BLaER1 treated with 17β-estradiol and CSF1 and Interleukin-3, amounts not matched to agents 10 nM and 100 nM (cell line): ENCODE data around the gene NAA60.
A peak's percentile ranks its signal among the peaks of the same experiment; 100 is the strongest.

Experiments used
- H3K27ac ChIP-seq, 11 experiments: shearing (Covaris generic); formaldehyde crosslinking; 2 replicates each; pipeline ENCODE4 v1.8.1; 2022
- H3K27me3 ChIP-seq, 11 experiments: shearing (Covaris generic); formaldehyde crosslinking; 2 replicates each; pipeline ENCODE4 v1.8.1; 2022
- H3K36me3 ChIP-seq, 11 experiments: shearing (Covaris generic); formaldehyde crosslinking; 2 replicates each; pipeline ENCODE4 v1.8.1; 2022
- H3K4me1 ChIP-seq, 10 experiments: shearing (Covaris generic); formaldehyde crosslinking; 2 replicates each; pipeline ENCODE4 v1.8.1; 2022
- H3K4me2 ChIP-seq, 11 experiments: shearing (Covaris generic); formaldehyde crosslinking; 2 replicates each; pipeline ENCODE4 v1.8.1; 2022
- H3K4me3 ChIP-seq, 10 experiments: shearing (Covaris generic); formaldehyde crosslinking; 2 replicates each; pipeline ENCODE4 v1.8.1; 2022
- H3K9ac ChIP-seq, 11 experiments: shearing (Covaris generic); formaldehyde crosslinking; 2 replicates each; pipeline ENCODE4 v1.8.1; 2022
- H3K9me3 ChIP-seq, 11 experiments: shearing (Covaris generic); formaldehyde crosslinking; replicated peaks in 1 of 11; 2 replicates each; pipeline ENCODE4 v1.8.1; 2022
- H4K20me1 ChIP-seq, 11 experiments: shearing (Covaris generic); formaldehyde crosslinking; 2 replicates each; pipeline ENCODE4 v1.8.1; 2022
- Cebpa-rat ChIP-seq, 11 experiments: shearing (Covaris generic); IDR thresholded peaks; 2 replicates each; pipeline ENCODE4 v1.8.1; 2022

Gene NAA60

GRCh38 chr16:3434373-3434772, 9.1 kb upstream of the NAA60 start:
- peaks cover 4 to 16% (median 9%) of the 10 kb centered on the region in 10 experiments; a peak in 11 of 20 replicates for H3K4me1 ChIP-seq
- H3K36me3 ChIP-seq, result peaks cover 37 to 83% (median 49%) of the 10 kb centered on the region in 11 experiments
- no peak for TF ChIP-seq Cebpa-rat (IDR thresholded peaks at IDR 0.05)
- no peak overlapping the region for H3K4me2 ChIP-seq
- H3K27ac ChIP-seq, result no peak overlapping the region
- H4K20me1 ChIP-seq, result no peaks in the 10 kb centered on the region
- no peak overlapping the region for H3K9ac ChIP-seq
- no peaks in the 10 kb centered on the region for H3K27me3 ChIP-seq
- no peak overlapping the region for H3K4me3 ChIP-seq
- H3K9me3 ChIP-seq, result peaks cover 38 to 79% (median 55%) of the 10 kb centered on the region in 11 experiments

DNA sequence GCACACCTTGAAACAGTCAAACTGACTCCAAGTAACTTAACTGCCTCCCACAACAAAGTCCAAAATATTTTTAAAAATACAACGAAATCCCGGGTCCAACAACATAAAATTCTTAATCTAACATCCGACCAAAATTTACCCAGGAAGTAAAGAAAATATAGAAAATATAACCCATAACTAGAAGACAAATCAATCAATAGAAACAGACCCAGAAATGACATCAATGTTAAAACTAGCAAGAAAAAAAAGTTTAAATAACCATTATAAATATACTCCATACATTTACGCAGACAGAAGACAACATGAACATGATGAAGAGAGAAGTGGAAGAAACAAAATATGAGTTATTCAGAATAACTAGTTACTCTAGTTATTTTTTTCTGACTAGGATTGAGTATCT, 3.8 kb upstream of the NAA60 start:
- TF ChIP-seq Cebpa-rat (IDR thresholded peaks at IDR 0.05), result no peak
- Histone ChIP-seq H3K27ac (no peak overlapping the region), H3K4me2 (no peak overlapping the region), H3K9ac (no peak overlapping the region), H4K20me1 (no peaks in the 10 kb centered on the region), H3K4me1 (peaks cover 0 to 8% (median 5%) of the 10 kb centered on the region in 10 experiments; a peak in 10 of 20 replicates), H3K9me3 (peaks cover 58 to 83% (median 67%) of the 10 kb centered on the region in 11 experiments), H3K27me3 (no peaks in the 10 kb centered on the region), H3K4me3 (peak overlapping the region in 1 of 10 experiments; percentile 32; a peak in 1 of 20 replicates), H3K36me3 (peaks cover 46 to 69% (median 57%) of the 10 kb centered on the region in 11 experiments)

DNA sequence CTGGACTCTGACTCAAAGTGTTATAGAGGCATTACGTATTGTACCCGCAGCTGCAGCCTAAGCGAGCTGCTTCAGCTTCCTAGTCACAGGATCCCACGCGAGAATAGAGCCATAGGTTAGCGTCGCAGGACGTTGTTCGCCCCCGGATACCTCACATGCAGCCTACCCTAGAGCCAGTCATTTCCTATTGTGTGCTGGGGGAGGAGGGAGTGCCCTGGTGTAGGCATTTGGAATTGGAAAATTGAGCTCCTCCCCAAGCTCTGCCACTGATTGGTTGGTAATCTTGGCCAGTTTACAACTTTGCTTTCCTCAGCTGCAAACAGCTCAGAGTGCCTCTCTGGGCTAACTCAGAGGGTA, 530 bp downstream of the NAA60 start:
- Histone ChIP-seq H3K27me3 (no peaks in the 10 kb centered on the region), H3K9me3 (peaks cover 71 to 96% (median 78%) of the 10 kb centered on the region in 11 experiments), H3K4me1 (peaks cover 0 to 10% (median 6%) of the 10 kb centered on the region in 10 experiments; a peak in 10 of 20 replicates), H3K4me2 (peak overlapping the region; percentile 56 to 85 (median 75)), H3K4me3 (peak overlapping the region; percentile 58 to 77 (median 70)), H3K9ac (peak overlapping the region; percentile 73 to 85 (median 80)), H3K36me3 (peaks cover 47 to 63% (median 57%) of the 10 kb centered on the region in 11 experiments), H4K20me1 (no peaks in the 10 kb centered on the region), H3K27ac (peak overlapping the region; percentile 67 to 85 (median 80))
- no peak for TF ChIP-seq Cebpa-rat (IDR thresholded peaks at IDR 0.05)

GRCh38 chr16:3454093-3454492, 10.6 kb downstream of the NAA60 start:
- Histone ChIP-seq H3K27me3 (no peaks in the 10 kb centered on the region), H3K36me3 (peaks cover 7 to 25% (median 15%) of the 10 kb centered on the region in 11 experiments), H3K9ac (no peak overlapping the region), H3K4me2 (no peak overlapping the region), H3K4me1 (peaks cover 21 to 36% (median 29%) of the 10 kb centered on the region in 10 experiments), H3K4me3 (no peak overlapping the region), H3K9me3 (peaks cover 7 to 12% (median 11%) of the 10 kb centered on the region in 11 experiments; a peak in 21 of 22 replicates), H4K20me1 (peaks cover under 1 to 9% (median 5%) of the 10 kb centered on the region in 11 experiments; a peak in 12 of 22 replicates), H3K27ac (no peak overlapping the region)
- no peak for TF ChIP-seq Cebpa-rat (IDR thresholded peaks at IDR 0.05)

GRCh38 chr16:3454631-3455147, 11.2 kb downstream of the NAA60 start:
- peaks cover 1 to 6% (median 5%) of the 10 kb centered on the region in 11 experiments; a peak in 20 of 22 replicates for H3K9me3 ChIP-seq
- H3K27ac ChIP-seq, result no peak overlapping the region
- peaks cover 6 to 15% (median 11%) of the 10 kb centered on the region in 11 experiments; a peak in 19 of 22 replicates for H4K20me1 ChIP-seq
- no peaks in the 10 kb centered on the region for H3K27me3 ChIP-seq
- peaks cover 27 to 42% (median 35%) of the 10 kb centered on the region in 10 experiments for H3K4me1 ChIP-seq
- no peak overlapping the region for H3K4me3 ChIP-seq
- no peak for TF ChIP-seq Cebpa-rat (IDR thresholded peaks at IDR 0.05)
- no peak overlapping the region for H3K9ac ChIP-seq
- H3K36me3 ChIP-seq, result peaks cover 2 to 19% (median 9%) of the 10 kb centered on the region in 11 experiments; a peak in 21 of 22 replicates
- H3K4me2 ChIP-seq, result no peak overlapping the region

DNA sequence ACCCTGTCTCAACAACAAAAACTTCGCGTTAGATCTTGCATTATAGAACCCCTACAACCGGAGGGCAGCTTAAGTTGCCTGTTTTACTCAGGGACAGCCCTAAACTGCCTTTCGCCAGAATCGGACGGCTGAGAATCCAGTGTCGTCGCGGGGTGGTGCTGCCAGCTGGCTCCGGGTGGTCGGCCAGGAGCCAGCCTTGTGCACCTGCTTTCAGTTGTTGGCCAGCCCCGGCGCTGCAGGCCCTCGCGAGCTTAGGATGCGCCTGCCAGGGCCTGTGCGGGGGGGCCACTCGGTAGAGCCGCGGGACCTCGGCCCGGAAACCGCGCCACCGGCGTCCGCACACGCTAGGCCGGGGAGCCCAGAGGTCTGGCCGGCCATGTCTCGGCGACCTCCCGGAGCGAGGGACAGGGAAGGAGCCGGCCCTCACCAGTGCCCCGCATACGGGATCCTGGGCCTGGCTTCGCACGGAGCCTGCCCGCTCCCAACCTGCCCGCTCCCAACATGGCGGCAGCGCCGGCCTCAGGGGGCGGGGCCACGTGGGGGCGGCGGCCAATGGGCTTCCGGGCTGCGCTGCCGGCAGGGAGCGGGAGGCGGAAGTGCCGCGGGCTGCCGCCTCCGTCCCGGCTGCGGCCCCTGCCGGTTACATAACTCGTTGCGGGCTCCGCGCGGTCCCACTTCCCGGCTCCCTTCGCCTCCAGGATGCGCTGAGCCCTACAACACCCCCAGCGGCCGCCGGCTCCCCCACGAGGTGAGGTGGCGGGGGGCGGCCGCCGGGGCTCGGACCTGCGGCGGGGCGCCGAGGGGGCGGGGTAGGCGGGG, 14.2 kb downstream of the NAA60 start:
- Histone ChIP-seq H3K9ac (peak overlapping the region; percentile 90 to 100 (median 97)), H3K36me3 (peaks cover 0 to 22% (median 10%) of the 10 kb centered on the region in 11 experiments; a peak in 18 of 22 replicates), H3K9me3 (peaks cover 0 to 5% (median 0%) of the 10 kb centered on the region in 11 experiments; a peak in 2 of 22 replicates), H3K27ac (peak overlapping the region; percentile 95 to 100 (median 98)), H4K20me1 (peaks cover 32 to 45% (median 40%) of the 10 kb centered on the region in 11 experiments), H3K4me2 (peak overlapping the region; percentile 80 to 99 (median 95)), H3K4me1 (peaks cover 43 to 55% (median 46%) of the 10 kb centered on the region in 10 experiments), H3K27me3 (no peaks in the 10 kb centered on the region), H3K4me3 (peak overlapping the region; percentile 73 to 98 (median 92))
- peak in 1 of 11 experiments; percentile 12; a peak in 1 of 22 replicates for TF ChIP-seq Cebpa-rat (IDR thresholded peaks at IDR 0.05)

DNA sequence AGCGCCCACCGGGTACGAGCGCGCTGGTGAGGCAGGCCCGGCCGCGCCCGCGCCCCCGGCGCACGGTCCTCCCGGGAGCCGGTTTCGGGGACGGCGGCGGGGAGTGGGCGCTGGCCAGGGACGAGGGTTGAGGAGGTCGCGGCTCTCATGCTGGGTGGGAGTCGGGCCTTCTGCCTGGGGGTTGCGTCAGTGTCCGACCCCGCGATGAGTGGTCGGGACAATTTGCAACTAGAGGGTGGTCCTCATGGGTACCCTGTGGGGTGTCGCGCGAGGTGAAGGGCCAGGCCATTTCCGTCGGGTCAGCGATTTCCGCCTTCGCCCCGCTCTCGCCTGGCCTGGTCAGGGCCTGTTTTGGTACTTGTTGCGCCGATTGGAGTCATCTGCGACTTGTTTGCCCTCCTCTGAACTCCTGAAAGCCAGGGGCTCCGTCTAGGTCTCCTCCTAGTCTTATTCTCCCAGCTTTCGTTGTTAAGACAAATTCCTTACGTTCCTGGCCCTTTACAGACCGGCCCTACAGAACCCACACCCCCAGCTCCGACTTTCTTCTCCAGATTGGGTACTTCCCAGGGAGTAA, 14.9 kb downstream of the NAA60 start:
- H3K9me3 ChIP-seq, result peaks cover 0 to 11% (median 5%) of the 10 kb centered on the region in 11 experiments; a peak in 7 of 22 replicates
- H3K27ac ChIP-seq, result peak overlapping the region; percentile 95 to 100 (median 98)
- peaks cover 43 to 62% (median 47%) of the 10 kb centered on the region in 10 experiments for H3K4me1 ChIP-seq
- H3K27me3 ChIP-seq, result no peaks in the 10 kb centered on the region
- no peak for TF ChIP-seq Cebpa-rat (IDR thresholded peaks at IDR 0.05)
- peaks cover 4 to 26% (median 16%) of the 10 kb centered on the region in 11 experiments; a peak in 18 of 22 replicates for H3K36me3 ChIP-seq
- peak overlapping the region; percentile 90 to 100 (median 97) for H3K9ac ChIP-seq
- peak overlapping the region; percentile 73 to 98 (median 92) for H3K4me3 ChIP-seq
- H4K20me1 ChIP-seq, result peaks cover 32 to 52% (median 47%) of the 10 kb centered on the region in 11 experiments
- peak overlapping the region; percentile 90 to 98 (median 95) for H3K4me2 ChIP-seq

DNA sequence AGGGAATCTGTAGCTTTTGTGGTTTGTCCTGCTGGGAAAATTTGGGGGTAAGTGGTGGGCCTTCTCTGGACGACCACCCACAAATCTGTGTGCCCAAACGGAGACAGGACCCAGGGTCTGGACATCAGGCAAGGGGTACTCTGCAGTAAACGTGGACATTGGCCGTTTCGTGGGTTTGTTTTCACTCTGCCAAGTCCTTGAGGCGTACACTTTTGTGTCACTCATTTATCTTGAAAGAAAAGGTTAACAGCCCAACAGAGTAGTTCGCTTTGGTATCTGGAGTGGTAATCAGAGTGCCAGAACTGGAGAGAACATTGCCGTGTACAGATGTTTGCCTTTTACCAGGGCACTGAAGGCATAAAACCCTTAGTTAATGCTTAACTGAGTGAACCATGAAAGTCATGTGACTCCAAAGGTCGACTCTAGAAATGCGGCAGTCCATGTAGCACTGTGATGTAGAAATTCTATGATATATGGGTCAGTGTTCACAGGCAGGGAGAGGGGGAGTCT, 15.4 kb downstream of the NAA60 start:
- Histone ChIP-seq H3K4me1 (peaks cover 46 to 68% (median 52%) of the 10 kb centered on the region in 10 experiments), H3K4me2 (peak overlapping the region; percentile 90 to 98 (median 95)), H3K36me3 (peaks cover 4 to 30% (median 20%) of the 10 kb centered on the region in 11 experiments; a peak in 19 of 22 replicates), H4K20me1 (peaks cover 32 to 57% (median 52%) of the 10 kb centered on the region in 11 experiments), H3K4me3 (peak overlapping the region; percentile 73 to 98 (median 92)), H3K9ac (peak overlapping the region; percentile 90 to 100 (median 97)), H3K27ac (peak overlapping the region; percentile 95 to 100 (median 98)), H3K9me3 (peaks cover 0 to 11% (median 9%) of the 10 kb centered on the region in 11 experiments; a peak in 8 of 22 replicates), H3K27me3 (no peaks in the 10 kb centered on the region)
- TF ChIP-seq Cebpa-rat (IDR thresholded peaks at IDR 0.05), result no peak
